HEK293T (cell line): Measurements from ENCODE around the gene SPAG6.
A peak's percentile ranks its signal among the peaks of the same experiment; 100 is the strongest.

ENCODE experiments used
- CTCF ChIA-PET: fragments of 350-600 bp; formaldehyde crosslinking; extraction: SDS; loops from one replicate; lab custom pipeline; 2021; ENCODE audit warnings: antibody characterized with exemption, inconsistent platforms; lab: Yijun Ruan, JAX
- POLR2A ChIA-PET: fragments of 350-600 bp; formaldehyde crosslinking; extraction: SDS; loops from one replicate; lab custom pipeline; 2020; ENCODE audit warnings: antibody characterized with exemption, inconsistent platforms; lab: Yijun Ruan, JAX
- DNase-seq: peaks from one replicate; pipeline ENCODE4 v3.0.0; 2012; ENCODE audit warnings: mixed read lengths; ENCODE audit errors: extremely low spot score
- ARNT ChIP-seq: fragments of 450-650 bp; IDR thresholded peaks from 2 replicates; pipeline ENCODE4 v1.6.1; 2017; ENCODE audit warnings: mild to moderate bottlenecking
- BHLHE40 ChIP-seq: fragments of 450-650 bp; IDR thresholded peaks from 2 replicates; pipeline ENCODE4 v1.6.1; 2016; ENCODE audit warnings: mild to moderate bottlenecking, moderate library complexity, borderline replicate concordance
- CTBP1 ChIP-seq: fragments of 450-650 bp; IDR thresholded peaks from 2 replicates; pipeline ENCODE4 v1.6.1; 2016; ENCODE audit warnings: borderline replicate concordance
- ELF4 ChIP-seq: fragments of 450-650 bp; IDR thresholded peaks from 2 replicates; pipeline ENCODE4 v1.6.1; 2017; ENCODE audit warnings: antibody characterized with exemption
- FOXA1 ChIP-seq: fragments of 450-650 bp; IDR thresholded peaks from 2 replicates; pipeline ENCODE4 v1.6.1; 2016; ENCODE audit warnings: mild to moderate bottlenecking
- FOXK2 ChIP-seq: fragments of 450-650 bp; IDR thresholded peaks from 2 replicates; pipeline ENCODE4 v1.6.1; 2016; ENCODE audit warnings: mild to moderate bottlenecking
- FOXM1 ChIP-seq: fragments of 450-650 bp; IDR thresholded peaks from 2 replicates; pipeline ENCODE4 v1.6.1; 2017; ENCODE audit warnings: mild to moderate bottlenecking, borderline replicate concordance
- HDGF ChIP-seq: fragments of 450-650 bp; IDR thresholded peaks from 2 replicates; pipeline ENCODE4 v1.6.1; 2017; ENCODE audit warnings: antibody characterized with exemption, borderline replicate concordance
- L3MBTL2 ChIP-seq: fragments of 450-650 bp; conservative IDR thresholded peaks from 2 replicates; pipeline ENCODE4 v1.6.1; 2016; ENCODE audit warnings: mild to moderate bottlenecking
- LEF1 ChIP-seq: fragments of 450-650 bp; IDR thresholded peaks from 2 replicates; pipeline ENCODE4 v1.6.1; 2017; ENCODE audit warnings: mild to moderate bottlenecking, borderline replicate concordance
- NFRKB ChIP-seq: fragments of 450-650 bp; IDR thresholded peaks from 2 replicates; pipeline ENCODE4 v1.6.1; 2016; ENCODE audit warnings: mild to moderate bottlenecking, moderate library complexity
- SP1 ChIP-seq: fragments of 450-650 bp; IDR thresholded peaks from 2 replicates; pipeline ENCODE4 v1.6.1; 2017
- SUZ12 ChIP-seq: fragments of 450-650 bp; IDR thresholded peaks from 2 replicates; pipeline ENCODE4 v1.6.1; 2016; ENCODE audit warnings: mild to moderate bottlenecking
- TARDBP ChIP-seq: fragments of 450-650 bp; IDR thresholded peaks from 2 replicates; pipeline ENCODE4 v1.6.1; 2016
- ZNF384 ChIP-seq: fragments of 450-650 bp; IDR thresholded peaks from 2 replicates; pipeline ENCODE4 v1.6.1; 2016
- TF ChIP-seq, protein P1 (sequence below): fragments of 450-650 bp; IDR thresholded peaks from 2 replicates; pipeline ENCODE4 v1.6.1; 2016

SPAG6 gene

DNA sequence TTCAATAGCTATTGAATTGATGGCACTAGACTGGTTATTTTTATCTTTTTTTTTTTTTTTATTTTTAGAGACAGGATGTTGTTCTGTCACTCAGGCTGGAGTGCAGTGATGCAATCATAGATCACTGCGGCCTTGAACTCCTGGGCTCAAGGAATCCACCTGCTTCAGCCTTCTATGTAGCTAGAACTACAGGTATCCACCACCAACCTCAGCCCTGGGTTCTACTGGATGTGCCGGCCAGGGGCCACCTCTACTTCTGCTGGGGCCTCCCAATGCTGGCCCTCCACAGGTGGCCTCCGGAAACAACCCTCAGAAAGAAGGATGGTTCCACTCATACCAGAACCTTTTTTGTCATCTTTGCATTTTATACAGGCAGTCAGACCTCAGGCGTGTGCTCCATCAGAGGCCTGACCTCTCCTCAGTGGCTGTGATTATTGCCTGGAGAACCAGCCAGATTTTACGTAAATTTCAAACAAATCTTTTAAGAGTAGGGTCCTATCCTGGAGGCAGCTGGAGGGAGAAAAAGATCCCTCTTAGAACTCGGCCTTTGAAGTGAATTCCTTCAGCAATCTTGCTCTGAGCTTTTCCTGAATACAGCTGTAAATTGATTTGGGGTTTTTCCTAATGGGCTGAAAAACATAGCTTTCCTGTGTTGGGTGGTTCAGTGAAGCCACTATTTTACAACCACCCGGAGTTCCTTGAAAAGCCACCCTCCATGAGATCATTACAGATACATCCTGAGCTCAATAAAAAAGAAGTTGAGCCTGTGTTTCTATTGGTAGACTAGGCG lies 110.0 kb downstream of the SPAG6 start:
- POLR2A ChIA-PET, result interaction anchor here (1.4 to 5.4 kb wide), 3 partner anchors 18 to 139 kb away, joined by 3 to 44 read pairs (median 4); partner anchors contain the start of gene COMMD3

DNA sequence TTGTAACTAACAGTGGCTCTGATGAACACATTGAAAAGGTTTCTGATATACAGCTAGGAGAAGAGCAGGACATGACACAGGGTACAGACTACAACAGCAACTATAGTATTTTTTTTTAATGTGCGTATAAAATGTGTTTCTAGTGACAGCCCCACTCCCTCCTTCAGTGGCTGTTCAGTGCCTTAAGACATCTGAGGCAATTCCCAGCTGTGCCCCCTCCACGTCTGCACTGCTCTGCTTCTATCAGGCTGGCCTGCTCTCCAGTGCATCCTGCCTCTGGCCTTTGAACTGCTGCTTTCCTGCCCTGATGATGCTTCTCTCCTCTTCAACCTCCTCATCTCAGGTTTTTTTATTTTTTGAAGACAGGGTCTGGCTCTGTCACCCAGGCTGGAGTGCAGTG lies 111.2 kb downstream of the SPAG6 start:
- ChIA-PET CTCF (no interaction called here), POLR2A (interaction anchor here (5.4 kb wide), 1 partner anchor 20 kb away, joined by 44 read pairs; no protein-coding TSS in a partner anchor)
- DNase-seq, result no peak
- TF ChIP-seq, protein P1, sequence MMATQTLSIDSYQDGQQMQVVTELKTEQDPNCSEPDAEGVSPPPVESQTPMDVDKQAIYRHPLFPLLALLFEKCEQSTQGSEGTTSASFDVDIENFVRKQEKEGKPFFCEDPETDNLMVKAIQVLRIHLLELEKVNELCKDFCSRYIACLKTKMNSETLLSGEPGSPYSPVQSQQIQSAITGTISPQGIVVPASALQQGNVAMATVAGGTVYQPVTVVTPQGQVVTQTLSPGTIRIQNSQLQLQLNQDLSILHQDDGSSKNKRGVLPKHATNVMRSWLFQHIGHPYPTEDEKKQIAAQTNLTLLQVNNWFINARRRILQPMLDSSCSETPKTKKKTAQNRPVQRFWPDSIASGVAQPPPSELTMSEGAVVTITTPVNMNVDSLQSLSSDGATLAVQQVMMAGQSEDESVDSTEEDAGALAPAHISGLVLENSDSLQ, result no peak
- no peak for TF ChIP-seq LEF1
- no peak for TF ChIP-seq ELF4
- no peak for TF ChIP-seq SP1
- TF ChIP-seq NFRKB, result no peak
- TF ChIP-seq L3MBTL2, result no peak
- no peak for TF ChIP-seq ARNT
- no peak for TF ChIP-seq SUZ12
- no peak for TF ChIP-seq ZNF384
- no peak for TF ChIP-seq FOXA1
- TF ChIP-seq FOXK2, result no peak
- TF ChIP-seq FOXM1, result no peak
- no peak for TF ChIP-seq HDGF
- no peak for TF ChIP-seq BHLHE40
- TF ChIP-seq CTBP1, result no peak
- TF ChIP-seq TARDBP, result no peak

More for the DNA sequence above, 110.0 kb downstream of the SPAG6 start:
- no peak for TF ChIP-seq NFRKB
- TF ChIP-seq, protein P1, result peak; percentile 33; the same call in 1 of the 2 replicates
- DNase-seq, result no peak
- CTCF ChIA-PET, result no interaction called here

DNA sequence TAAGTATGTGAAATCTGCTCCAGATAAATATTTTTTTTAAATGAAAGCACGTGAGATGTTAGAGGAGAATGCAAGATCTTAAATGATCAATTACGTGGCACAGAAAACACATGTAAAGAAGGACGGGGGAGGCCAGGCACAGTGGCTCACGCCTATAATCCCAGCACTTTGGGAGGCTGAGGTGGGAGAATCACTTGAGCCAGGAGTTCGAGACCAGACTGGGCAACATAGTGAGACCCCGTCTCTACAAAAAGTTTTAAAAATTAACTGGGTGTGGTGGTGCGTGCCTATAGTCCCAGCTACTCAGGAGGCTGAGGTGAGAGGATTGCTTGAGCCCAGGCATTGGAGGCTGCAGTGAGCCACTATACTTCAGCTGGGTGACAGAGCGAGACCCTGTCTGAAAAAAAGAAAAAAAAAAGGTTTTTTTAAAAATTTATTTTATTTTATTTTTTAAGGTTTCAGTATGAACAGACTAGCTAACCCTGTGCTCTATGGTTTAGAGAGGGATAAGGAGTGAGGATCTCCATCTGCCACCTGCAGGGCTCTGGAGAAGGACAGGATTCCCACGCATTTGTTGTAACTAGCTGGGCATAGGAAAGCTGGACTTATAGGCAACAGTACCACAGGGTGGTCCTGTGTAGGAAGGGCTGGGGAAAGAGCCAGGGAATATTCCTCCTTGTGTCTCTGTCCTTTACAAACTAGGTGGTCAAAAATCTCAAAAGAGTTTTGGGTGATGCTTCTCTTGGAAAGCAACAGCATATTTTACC lies 113.2 kb downstream of the SPAG6 start:
- ChIA-PET POLR2A (interaction anchor here (1.6 kb wide), 1 partner anchor 22 kb away, joined by 5 read pairs; no protein-coding TSS in a partner anchor), CTCF (no interaction called here)
- DNase-seq, result no peak
- TF ChIP-seq HDGF (no peak), ELF4 (no peak), L3MBTL2 (no peak), SUZ12 (no peak)

DNA sequence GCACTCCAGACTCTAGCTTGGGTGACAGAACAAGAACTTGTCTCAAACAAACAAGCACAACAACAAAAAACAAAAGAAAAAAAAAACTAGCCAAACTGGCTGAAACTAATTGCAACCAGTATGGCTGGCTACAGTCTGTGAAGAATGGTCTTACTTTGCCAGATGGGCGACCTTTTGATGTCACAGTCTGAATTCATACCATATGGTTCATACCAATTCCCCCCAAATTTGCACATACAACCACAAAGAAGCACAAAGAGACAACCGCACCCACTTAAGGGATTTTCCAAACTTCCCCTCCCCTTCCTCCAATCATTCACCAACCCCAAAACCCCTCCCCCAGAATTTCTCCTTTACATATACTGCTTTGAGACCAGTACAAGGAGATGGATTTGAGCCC lies 114.2 kb downstream of the SPAG6 start:
- TF ChIP-seq ELF4, result no peak
- TF ChIP-seq, protein P1, result no peak
- TF ChIP-seq L3MBTL2, result no peak
- TF ChIP-seq TARDBP, result no peak
- TF ChIP-seq SUZ12, result no peak
- TF ChIP-seq ARNT, result no peak
- TF ChIP-seq FOXM1, result no peak
- no peak for TF ChIP-seq BHLHE40
- CTCF ChIA-PET, result no interaction called here
- DNase-seq, result no peak

DNA sequence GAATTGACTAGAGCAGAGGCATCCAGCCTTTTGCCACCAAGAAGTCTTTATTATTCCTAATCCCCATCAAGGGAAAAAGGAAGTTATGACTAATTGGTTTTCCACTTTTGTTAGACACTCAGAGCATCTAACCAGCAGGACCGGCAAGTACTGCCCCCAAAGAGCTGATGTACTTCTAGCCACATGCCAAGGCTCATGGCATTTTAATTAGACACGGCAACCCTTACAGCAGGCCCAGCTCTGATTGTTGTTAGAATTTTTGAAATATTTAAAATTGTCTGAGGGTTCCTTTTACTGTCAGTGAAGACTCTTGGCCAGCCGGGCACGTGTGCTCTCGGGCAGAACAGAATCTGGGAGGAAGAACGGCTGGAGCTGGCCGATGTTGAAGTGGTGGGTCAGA lies 114.8 kb downstream of the SPAG6 start:
- CTCF ChIA-PET, result no interaction called here
- POLR2A ChIA-PET, result interaction anchor here (1.1 to 1.2 kb wide), 2 partner anchors 22 to 23 kb away, joined by 3 to 4 read pairs; no protein-coding TSS in a partner anchor
- TF ChIP-seq BHLHE40, result no peak
- no peak for TF ChIP-seq HDGF
- no peak for TF ChIP-seq TARDBP
- TF ChIP-seq FOXA1, result no peak
- TF ChIP-seq L3MBTL2, result no peak
- no peak for TF ChIP-seq SUZ12
- TF ChIP-seq ZNF384, result no peak
- no peak for TF ChIP-seq SP1
- TF ChIP-seq, protein P1, result no peak
- TF ChIP-seq ARNT, result no peak
- no peak for TF ChIP-seq FOXK2
- no peak for TF ChIP-seq ELF4
- TF ChIP-seq CTBP1, result no peak
- DNase-seq, result no peak

More for the DNA sequence above, 114.2 kb downstream of the SPAG6 start:
- POLR2A ChIA-PET, result interaction anchor here (1.6 kb wide), 1 partner anchor 23 kb away, joined by 5 read pairs; no protein-coding TSS in a partner anchor
